ENCODE data around the gene XPC.
"Not testable (repeated sequence)": the region's sequence is repeated elsewhere in the genome, so short reads cannot be mapped to it uniquely, and the experiment has no call there.

The XPC gene

GRCh38 chr3:14110699-14111098, 67.7 kb downstream of the XPC start:
- no peak overlapping the region for H3K4me3 ChIP-seq (ENCODE audit: low read length)
- H3K9me3 ChIP-seq (ENCODE audit: control insufficient read depth, low read length), result no peaks in the 10 kb centered on the region
- peaks cover 32% of the 10 kb centered on the region for H3K36me3 ChIP-seq (ENCODE audit: control insufficient read depth, insufficient read depth, low read length, severe bottlenecking)
- no peaks in the 10 kb centered on the region for H3K27me3 ChIP-seq (replicated peaks; ENCODE audit: control insufficient read depth, insufficient read depth, low read length)
- DNase-seq (ENCODE audit: low read depth), result no peak
- no peak overlapping the region for H3K9ac ChIP-seq (ENCODE audit: low read length)
- H3K4me1 ChIP-seq (ENCODE audit: control insufficient read depth, insufficient read depth, low read length), result no peaks in the 10 kb centered on the region

DNA sequence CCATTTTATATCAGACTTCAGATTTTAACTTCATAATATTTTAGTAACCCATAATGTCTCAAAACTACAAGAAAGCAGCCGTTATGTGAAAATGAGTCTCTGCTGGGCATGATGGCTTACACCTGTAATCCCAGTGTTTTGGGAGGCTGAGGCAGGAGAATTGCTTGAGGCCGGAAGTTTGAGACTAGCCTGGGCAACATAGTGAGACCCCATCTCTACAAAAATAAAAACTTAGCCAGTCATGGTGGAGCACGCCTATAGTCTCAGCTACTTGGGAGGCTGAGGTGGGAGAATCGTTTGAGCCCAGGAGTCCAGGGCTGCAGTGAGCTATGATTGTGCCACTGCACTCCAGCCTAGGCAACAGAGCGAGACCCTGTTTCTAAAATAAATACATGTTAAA, 68.6 kb downstream of the XPC start:
- H3K4me3 ChIP-seq (ENCODE audit: low read length); DNase-seq (ENCODE audit: low read depth); H3K4me1 ChIP-seq (ENCODE audit: control insufficient read depth, insufficient read depth, low read length); H3K27me3 ChIP-seq (replicated peaks; ENCODE audit: control insufficient read depth, insufficient read depth, low read length); H3K9me3 ChIP-seq (ENCODE audit: control insufficient read depth, low read length); H3K9ac ChIP-seq (ENCODE audit: low read length): not testable (repeated sequence)
- H3K36me3 ChIP-seq (ENCODE audit: control insufficient read depth, insufficient read depth, low read length, severe bottlenecking), result peaks cover 23% of the 10 kb centered on the region

DNA sequence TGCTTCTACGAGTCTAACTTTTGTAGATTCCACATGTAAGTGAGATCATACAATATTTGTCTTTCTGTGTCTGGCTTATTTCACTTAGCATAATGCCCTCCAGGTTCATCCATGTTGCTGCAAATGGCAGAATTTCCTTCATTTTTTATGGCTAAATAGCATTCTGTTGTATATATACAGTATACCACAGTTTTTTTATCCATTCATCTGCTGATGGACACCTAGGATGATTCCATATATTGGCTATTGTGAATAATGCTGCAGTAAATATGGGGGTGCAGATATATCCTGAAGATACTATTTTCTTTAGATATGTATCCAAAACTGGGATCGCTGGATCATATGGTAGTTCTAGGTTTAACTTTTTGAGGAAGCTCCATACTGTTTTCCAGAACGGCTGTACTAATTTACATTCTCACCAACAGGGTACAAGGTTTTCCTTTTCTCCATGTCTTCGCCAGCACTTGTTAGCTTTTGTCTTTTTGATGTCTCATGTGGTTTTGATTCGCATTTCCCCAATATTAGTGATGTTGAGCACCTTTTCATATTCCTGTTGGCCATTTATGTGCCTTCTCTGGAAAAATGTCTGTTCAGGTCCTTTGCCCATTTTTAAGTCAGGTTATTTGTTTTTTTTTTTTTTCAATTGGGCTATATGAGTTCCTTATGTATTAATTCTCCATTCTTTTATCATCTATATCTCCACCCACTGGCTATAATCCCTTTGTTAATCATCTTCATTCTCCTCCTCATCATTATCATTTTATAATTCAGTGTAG, 80.6 kb downstream of the XPC start:
- no peak overlapping the region for H3K4me3 ChIP-seq (ENCODE audit: low read length)
- no peaks in the 10 kb centered on the region for H3K9me3 ChIP-seq (ENCODE audit: control insufficient read depth, low read length)
- no peaks in the 10 kb centered on the region for H3K4me1 ChIP-seq (ENCODE audit: control insufficient read depth, insufficient read depth, low read length)
- H3K9ac ChIP-seq (ENCODE audit: low read length), result no peak overlapping the region
- no peaks in the 10 kb centered on the region for H3K36me3 ChIP-seq (ENCODE audit: control insufficient read depth, insufficient read depth, low read length, severe bottlenecking)
- no peaks in the 10 kb centered on the region for H3K27me3 ChIP-seq (replicated peaks; ENCODE audit: control insufficient read depth, insufficient read depth, low read length)
- no peak for DNase-seq (ENCODE audit: low read depth)

GRCh38 chr3:14096742-14097141, 81.7 kb downstream of the XPC start:
- Histone ChIP-seq H3K36me3 (ENCODE audit: control insufficient read depth, insufficient read depth, low read length, severe bottlenecking) (no peaks in the 10 kb centered on the region), H3K9ac (ENCODE audit: low read length) (no peak overlapping the region), H3K4me1 (ENCODE audit: control insufficient read depth, insufficient read depth, low read length) (no peaks in the 10 kb centered on the region), H3K4me3 (ENCODE audit: low read length) (no peak overlapping the region), H3K27me3 (replicated peaks; ENCODE audit: control insufficient read depth, insufficient read depth, low read length) (no peaks in the 10 kb centered on the region), H3K9me3 (ENCODE audit: control insufficient read depth, low read length) (no peaks in the 10 kb centered on the region)
- DNase-seq (ENCODE audit: low read depth), result no peak

Measured in adipocyte (in vitro differentiated cells).